IPS DF 4.7 (cell line): Measurements from ENCODE around the gene CD200.

ENCODE experiments used
- DNase-seq: peaks from one replicate; pipeline ENCODE4 v3.0.0-alpha.2; 2013; ENCODE audit warnings: low spot score; ENCODE audit errors: extremely low read depth

Gene CD200

GRCh38 chr3:112409041-112409440 lies 76.1 kb downstream of the CD200 start:
- DNase-seq, result no peak

DNA sequence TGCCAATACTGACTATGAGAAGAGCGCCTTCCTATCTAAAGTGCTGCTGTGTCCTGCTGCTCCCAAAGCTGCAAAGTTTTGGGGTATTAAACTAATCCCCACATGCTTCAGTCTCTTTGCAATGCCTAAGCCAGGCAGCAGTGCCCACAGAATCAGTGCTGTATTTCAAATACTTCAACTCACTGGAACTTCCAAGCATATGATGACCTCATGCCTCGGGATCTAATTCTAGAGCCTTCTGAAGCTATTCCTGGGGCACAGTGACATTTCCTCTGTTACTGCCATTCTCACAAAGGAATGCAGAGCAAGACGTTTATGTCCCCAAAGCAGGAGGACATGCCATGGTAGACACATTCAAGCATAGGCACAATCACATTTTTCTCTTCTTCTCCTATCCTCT lies 78.5 kb downstream of the CD200 start:
- DNase-seq, result no peak
